ENCODE measurements around the gene CD226. TPM values are rescaled to one million over a fixed set of nuclear protein-coding genes. Genes with fewer than 3 reads are reported as not detected.

The CD226 gene
- total RNA-seq, 4 donors from 2014 or later = 0.72 to 5.2 (median 1.3) TPM

GRCh38 chr18:69968039-69968438 is 20.4 kb upstream of the CD226 start:
- 74 to 80% methylated on average over 2 to 8 of the region's 8 CpGs for WGBS, 2 donors
- Histone ChIP-seq H3K27me3 (no peaks in the 10 kb centered on the region), H3K9me3 (peaks cover 0 to 6% (median 0%) of the 10 kb centered on the region in 3 donors), H3K36me3 (no peaks in the 10 kb centered on the region), H3K27ac (no peak overlapping the region), H3K4me1 (no peaks in the 10 kb centered on the region), H3K4me3 (no peak overlapping the region)
- TF ChIP-seq POLR2A (IDR thresholded peaks at IDR 0.05) = no peak
- TF ChIP-seq, protein P1, sequence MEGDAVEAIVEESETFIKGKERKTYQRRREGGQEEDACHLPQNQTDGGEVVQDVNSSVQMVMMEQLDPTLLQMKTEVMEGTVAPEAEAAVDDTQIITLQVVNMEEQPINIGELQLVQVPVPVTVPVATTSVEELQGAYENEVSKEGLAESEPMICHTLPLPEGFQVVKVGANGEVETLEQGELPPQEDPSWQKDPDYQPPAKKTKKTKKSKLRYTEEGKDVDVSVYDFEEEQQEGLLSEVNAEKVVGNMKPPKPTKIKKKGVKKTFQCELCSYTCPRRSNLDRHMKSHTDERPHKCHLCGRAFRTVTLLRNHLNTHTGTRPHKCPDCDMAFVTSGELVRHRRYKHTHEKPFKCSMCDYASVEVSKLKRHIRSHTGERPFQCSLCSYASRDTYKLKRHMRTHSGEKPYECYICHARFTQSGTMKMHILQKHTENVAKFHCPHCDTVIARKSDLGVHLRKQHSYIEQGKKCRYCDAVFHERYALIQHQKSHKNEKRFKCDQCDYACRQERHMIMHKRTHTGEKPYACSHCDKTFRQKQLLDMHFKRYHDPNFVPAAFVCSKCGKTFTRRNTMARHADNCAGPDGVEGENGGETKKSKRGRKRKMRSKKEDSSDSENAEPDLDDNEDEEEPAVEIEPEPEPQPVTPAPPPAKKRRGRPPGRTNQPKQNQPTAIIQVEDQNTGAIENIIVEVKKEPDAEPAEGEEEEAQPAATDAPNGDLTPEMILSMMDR (IDR thresholded peaks at IDR 0.05) = no peak
- DNase-seq = no peak
- intact Hi-C loops (cut with DNase I) = no loop called here

GRCh38 chr18:69963196-69963595 is 15.5 kb upstream of the CD226 start:
- no peaks in the 10 kb centered on the region for H3K4me1 ChIP-seq
- H3K9me3 ChIP-seq = no peaks in the 10 kb centered on the region
- H3K27me3 ChIP-seq = no peaks in the 10 kb centered on the region
- no peak overlapping the region for H3K4me3 ChIP-seq
- TF ChIP-seq, protein P1 (IDR thresholded peaks at IDR 0.05) = no peak
- TF ChIP-seq POLR2A (IDR thresholded peaks at IDR 0.05) = no peak
- intact Hi-C loops (cut with DNase I) = no loop called here
- H3K27ac ChIP-seq = no peak overlapping the region
- no peak for DNase-seq
- WGBS, 2 donors = 88 to 91% methylated on average over 4 of the region's 4 CpGs
- H3K36me3 ChIP-seq = no peaks in the 10 kb centered on the region

DNA sequence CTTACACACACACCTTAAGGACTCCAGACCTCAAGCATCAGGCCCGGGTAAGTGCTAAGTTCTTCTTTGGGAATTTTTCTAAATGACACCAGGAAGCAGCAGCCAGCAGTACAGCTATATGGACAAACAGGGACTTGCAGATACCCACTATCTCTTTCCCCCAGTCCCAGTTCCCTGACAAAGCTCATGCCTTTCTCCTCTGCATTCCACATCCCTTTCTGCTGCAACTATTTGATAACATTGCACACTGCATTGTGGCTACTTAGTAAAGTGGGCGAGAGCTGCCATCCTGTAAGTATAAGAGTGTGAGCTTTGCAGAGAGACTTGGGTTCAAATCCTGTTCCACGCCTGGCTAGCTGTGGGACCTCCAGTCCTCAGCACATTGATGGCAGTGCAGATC is 14.0 kb upstream of the CD226 start:
- no peak overlapping the region for H3K4me3 ChIP-seq
- H3K27me3 ChIP-seq = no peaks in the 10 kb centered on the region
- no peaks in the 10 kb centered on the region for H3K9me3 ChIP-seq
- WGBS, 2 donors = 80 to 94% methylated on average over 3 of the region's 3 CpGs
- TF ChIP-seq, protein P1 (IDR thresholded peaks at IDR 0.05) = no peak
- TF ChIP-seq POLR2A (IDR thresholded peaks at IDR 0.05) = no peak
- no peaks in the 10 kb centered on the region for H3K36me3 ChIP-seq
- H3K27ac ChIP-seq = no peak overlapping the region
- intact Hi-C loops (cut with DNase I) = no loop called here
- no peak for DNase-seq
- H3K4me1 ChIP-seq = no peaks in the 10 kb centered on the region

DNA sequence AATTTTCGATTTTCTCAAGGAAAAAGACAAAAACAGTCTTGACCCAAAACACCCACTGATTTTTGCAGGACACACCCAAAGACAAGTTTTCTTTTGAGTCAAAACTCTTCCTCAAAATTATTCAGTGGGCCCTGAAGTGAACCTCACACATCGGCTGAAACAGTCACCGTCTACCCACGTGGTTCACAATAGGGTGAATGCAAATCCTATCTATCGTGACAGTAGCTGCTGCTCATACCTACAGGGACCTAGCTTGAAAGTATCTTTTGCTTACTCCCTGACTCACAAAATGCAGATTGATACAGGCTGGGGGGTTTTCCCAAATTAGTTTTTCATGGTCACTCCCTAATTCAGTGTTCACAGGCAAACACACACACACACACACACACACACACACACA is 10.7 kb upstream of the CD226 start:
- Histone ChIP-seq H3K9me3 (no peaks in the 10 kb centered on the region), H3K4me3 (no peak overlapping the region), H3K36me3 (no peaks in the 10 kb centered on the region), H3K4me1 (no peaks in the 10 kb centered on the region), H3K27me3 (no peaks in the 10 kb centered on the region), H3K27ac (no peak overlapping the region)
- DNase-seq = no peak
- no peak for TF ChIP-seq POLR2A (IDR thresholded peaks at IDR 0.05)
- TF ChIP-seq, protein P1 (IDR thresholded peaks at IDR 0.05) = no peak
- WGBS, 2 donors = 71 to 72% methylated on average over 5 of the region's 5 CpGs
- intact Hi-C loops (cut with DNase I) = no loop called here

DNA sequence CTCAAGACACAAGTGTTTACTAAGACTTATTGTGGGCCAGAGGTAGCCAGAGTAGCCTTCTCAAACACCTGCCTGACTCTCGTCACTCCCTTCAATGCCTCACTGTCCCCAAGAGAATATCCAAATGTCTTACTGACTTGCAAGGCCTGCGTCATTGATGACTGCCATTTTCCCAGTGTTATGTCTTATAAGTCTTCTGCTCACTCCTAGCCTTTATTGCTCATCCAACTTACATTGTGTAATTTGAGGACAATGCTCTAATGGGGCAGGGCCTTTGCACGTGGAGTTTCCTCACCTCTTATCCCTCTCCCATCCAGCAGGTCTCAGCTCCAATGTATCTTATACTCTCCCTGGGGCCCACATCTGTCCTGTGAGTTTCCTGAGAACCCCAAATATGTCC is 10.1 kb upstream of the CD226 start:
- H3K27ac ChIP-seq = no peak overlapping the region
- H3K9me3 ChIP-seq = no peaks in the 10 kb centered on the region
- H3K27me3 ChIP-seq = no peaks in the 10 kb centered on the region
- TF ChIP-seq, protein P1 (IDR thresholded peaks at IDR 0.05) = no peak
- no peak for TF ChIP-seq POLR2A (IDR thresholded peaks at IDR 0.05)
- H3K4me1 ChIP-seq = no peaks in the 10 kb centered on the region
- 85 to 87% methylated on average over 3 of the region's 3 CpGs for WGBS, 2 donors
- no peaks in the 10 kb centered on the region for H3K36me3 ChIP-seq
- intact Hi-C loops (cut with DNase I) = no loop called here
- no peak overlapping the region for H3K4me3 ChIP-seq
- DNase-seq = no peak
